Mesothelial cell of epicardium (in vitro differentiated cells): Measurements from ENCODE around the gene COL12A1. TPM values are rescaled to one million over a fixed set of nuclear protein-coding genes. Genes with fewer than 3 reads are reported as not detected.

Source experiments
- DNase-seq, 2 experiments: peaks; one replicate each; pipeline ENCODE4 v3.0.0; 2021; ENCODE audit warnings: low spot score in 2 of 2; ENCODE audit not compliant: unreplicated experiment in 2 of 2
- H3K27ac Mint-ChIP-seq: 2 replicates; pipeline ENCODE4 v1.8.0; 2021; ENCODE audit warnings: mixed read lengths
- H3K27me3 Mint-ChIP-seq: 2 replicates; pipeline ENCODE4 v1.8.0; 2021; ENCODE audit warnings: low read depth, mixed read lengths
- H3K36me3 Mint-ChIP-seq: 2 replicates; pipeline ENCODE4 v1.8.0; 2021; ENCODE audit warnings: mixed read lengths
- H3K4me1 Mint-ChIP-seq: 2 replicates; pipeline ENCODE4 v1.8.0; 2021; ENCODE audit warnings: mixed read lengths
- H3K4me3 Mint-ChIP-seq: 2 replicates; pipeline ENCODE4 v1.8.0; 2021; ENCODE audit warnings: mild to moderate bottlenecking, moderate library complexity, mixed read lengths
- H3K9me3 Mint-ChIP-seq: 2 replicates; pipeline ENCODE4 v1.8.0; 2021; ENCODE audit warnings: mixed read lengths
- CTCF ChIP-seq: fragments of 200-600 bp; sonication (generic); IDR thresholded peaks from one replicate; pipeline ENCODE4 v1.5.0; 2021; ENCODE audit warnings: antibody characterized with exemption; ENCODE audit not compliant: unreplicated experiment
- total RNA-seq: library from RNA; stranded (reverse); gene quantifications from 3 replicates; pipeline ENCODE4 v1.2.1, GENCODE V29; 2021

COL12A1 gene
- total RNA-seq, 1 donor from 2014 or later: 10.5 TPM

DNA sequence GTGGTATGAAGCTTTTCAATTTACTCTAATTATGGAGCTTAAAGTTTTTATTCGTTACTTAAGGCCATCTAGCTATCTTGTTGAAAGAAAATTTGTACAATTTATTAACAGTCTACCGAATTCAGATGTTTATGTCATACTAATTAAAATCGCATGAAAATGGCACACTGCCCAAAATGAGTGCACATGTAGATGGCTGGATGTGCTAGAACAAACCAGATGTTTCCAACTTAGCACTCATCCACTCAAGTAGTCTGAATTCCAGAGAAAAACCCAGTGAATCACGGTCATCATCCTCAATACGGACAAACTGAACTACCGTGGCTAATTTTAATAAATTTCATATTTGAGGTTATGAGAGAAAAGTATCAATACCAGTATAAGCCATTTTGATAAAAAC, 70.4 kb downstream of the COL12A1 start:
- peaks cover 1% of the 10 kb centered on the region for H3K36me3 Mint-ChIP-seq
- H3K4me3 Mint-ChIP-seq: no peak overlapping the region
- no peaks in the 10 kb centered on the region for H3K27me3 Mint-ChIP-seq
- no peak for DNase-seq
- TF ChIP-seq CTCF: no peak
- peaks cover 5% of the 10 kb centered on the region for H3K4me1 Mint-ChIP-seq
- no peak overlapping the region for H3K27ac Mint-ChIP-seq
- no peaks in the 10 kb centered on the region for H3K9me3 Mint-ChIP-seq

DNA sequence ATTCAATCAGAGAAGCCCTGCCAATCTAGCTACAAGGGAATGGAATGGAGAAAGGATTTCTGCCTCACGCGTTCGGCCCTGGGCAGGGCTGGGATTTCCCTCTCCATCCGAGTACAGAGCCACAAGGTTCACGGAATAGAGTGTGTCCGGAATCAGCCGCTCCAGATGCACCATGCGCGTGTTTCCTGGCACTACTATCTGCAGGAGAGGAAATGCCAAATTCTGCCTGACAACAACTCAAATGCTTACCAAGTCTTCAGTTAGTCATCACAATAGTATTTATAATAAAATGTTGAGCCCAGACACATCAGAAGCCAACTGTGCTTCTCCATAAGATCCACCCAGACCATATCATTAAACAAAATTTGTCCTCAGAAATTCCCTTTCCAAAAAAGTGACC, 75.1 kb downstream of the COL12A1 start:
- Mint-ChIP-seq H3K27me3 (no peaks in the 10 kb centered on the region), H3K27ac (no peak overlapping the region), H3K36me3 (peaks cover 1% of the 10 kb centered on the region), H3K4me1 (peaks cover 7% of the 10 kb centered on the region), H3K9me3 (no peaks in the 10 kb centered on the region), H3K4me3 (no peak overlapping the region)
- no peak for DNase-seq
- TF ChIP-seq CTCF: no peak

GRCh38 chr6:75128878-75129570, 76.8 kb downstream of the COL12A1 start:
- no peak for DNase-seq

GRCh38 chr6:75126518-75126917, 79.3 kb downstream of the COL12A1 start:
- Mint-ChIP-seq H3K36me3 (peaks cover 1% of the 10 kb centered on the region), H3K27me3 (no peaks in the 10 kb centered on the region), H3K27ac (no peak overlapping the region), H3K4me3 (no peak overlapping the region), H3K9me3 (no peaks in the 10 kb centered on the region), H3K4me1 (peaks cover 7% of the 10 kb centered on the region)
- no peak for DNase-seq
- no peak for TF ChIP-seq CTCF

More at GRCh38 chr6:75128878-75129570, 76.8 kb downstream of the COL12A1 start:
- no peaks in the 10 kb centered on the region for H3K9me3 Mint-ChIP-seq
- peaks cover 7% of the 10 kb centered on the region for H3K4me1 Mint-ChIP-seq
- no peak overlapping the region for H3K27ac Mint-ChIP-seq
- H3K4me3 Mint-ChIP-seq: no peak overlapping the region
- no peak for TF ChIP-seq CTCF
- H3K27me3 Mint-ChIP-seq: no peaks in the 10 kb centered on the region
- H3K36me3 Mint-ChIP-seq: peaks cover 1% of the 10 kb centered on the region

DNA sequence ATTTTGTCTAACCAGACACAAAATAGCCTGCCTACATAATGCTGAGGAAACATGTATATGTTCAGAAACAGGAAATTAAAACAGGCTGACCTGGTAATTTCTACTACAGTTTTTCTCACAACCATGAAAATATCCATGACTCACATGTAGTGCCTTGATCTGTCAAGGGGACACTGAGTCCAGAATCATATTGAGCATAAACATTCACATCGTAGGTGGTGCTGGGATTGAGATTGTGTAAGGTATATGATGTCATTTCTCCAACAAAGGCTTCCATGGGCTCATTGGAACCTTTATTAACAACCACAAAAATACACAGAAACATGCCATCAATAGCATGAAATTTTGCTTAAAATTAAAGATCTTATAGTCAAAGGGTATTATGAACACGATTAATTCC, 80.9 kb downstream of the COL12A1 start:
- DNase-seq: no peak
- Mint-ChIP-seq H3K36me3 (no peaks in the 10 kb centered on the region), H3K27me3 (no peaks in the 10 kb centered on the region), H3K27ac (no peak overlapping the region), H3K4me1 (no peaks in the 10 kb centered on the region), H3K4me3 (no peak overlapping the region), H3K9me3 (no peaks in the 10 kb centered on the region)
- TF ChIP-seq CTCF: no peak
